ENCODE results near the gene KCTD13. TPM values are rescaled to one million over a fixed set of nuclear protein-coding genes. Genes with fewer than 3 reads are reported as not detected.

Gene KCTD13
- total RNA-seq (2021; fragmentation: NEBNext Ultra II Directional; extraction: Animal tissue kit (Norgen Biotek cat#: 25700)) (10.8 and 12.3 TPM in 2 replicates), polyA plus RNA-seq (2011; rRNA removed) (9.2 and 14.0 TPM in 2 replicates), polyA minus RNA-seq (2011; rRNA and poly(A)+ RNA removed) (4.2 and 6.4 TPM in 2 replicates)
- polyA plus RNA-seq (2011; cell fraction: cytosol; rRNA removed): 8.1 TPM
- polyA plus RNA-seq (2011; cell fraction: nucleus; rRNA removed): 25.8 TPM
- polyA plus RNA-seq (2012, experiment 1 of 2): 9.4 to 12.3 TPM (median 11.3 TPM) in 4 replicates
- 8.0 TPM for polyA plus RNA-seq (2012, experiment 2 of 2)
- 10.2 TPM for polyA plus RNA-seq (2013, experiment 1 of 2)
- polyA plus RNA-seq (2013, experiment 2 of 2): 8.2 TPM
- polyA minus RNA-seq (2011; cell fraction: cytosol; rRNA and poly(A)+ RNA removed): 5.6 TPM
- 10.5 TPM for polyA minus RNA-seq (2011; cell fraction: nucleus; rRNA and poly(A)+ RNA removed)
- long read RNA-seq, experiment 1, partial matches to known transcripts: 0 of 1 reads
- long read RNA-seq, experiment 1, other reads (novel, unspliced or antisense): 1 of 1 reads
- long read RNA-seq, experiment 2: 0 reads

GRCh38 chr16:29925781-29926710 lies at the start of gene KCTD13:
KCTD13 (minus strand) TSS chr16:29926226; CDS start chr16:29926033, 193 bp downstream.
- H3K23me2 ChIP-seq (ENCODE audit: low read depth, low read length): peaks cover 11% of the 10 kb centered on the region; the same call in 1 of the 2 replicates
- H3K56ac ChIP-seq (replicated peaks; ENCODE audit: insufficient read length, low read depth, low read length): peak within 1 kb of the TSS; percentile 95
- peak within 1 kb of the TSS; percentile 92 to 97 (median 94) for H3K9ac ChIP-seq (replicated peaks in 1 of 4; ENCODE audit: extremely low read depth in 1 of 4, low read depth in 3 of 4, low read length in 3 of 4)
- peak within 1 kb of the TSS; percentile 98 for H2AFZ ChIP-seq (ENCODE audit: low read length)
- peak within 1 kb of the TSS; percentile 53 for H3K4ac ChIP-seq (replicated peaks; ENCODE audit: insufficient read length, low read depth, low read length)
- H2BK12ac ChIP-seq (ENCODE audit: low read depth, low read length): no peak within 1 kb of the TSS
- H3K27me3 ChIP-seq (replicated peaks in 1 of 4; ENCODE audit: control insufficient read depth in 3 of 4, extremely low read depth in 1 of 4, insufficient read depth in 3 of 4, low read length in 3 of 4): no peaks in the 10 kb centered on the region
- no peaks in the 10 kb centered on the region for H3K79me1 ChIP-seq (ENCODE audit: low read depth, low read length)
- no peak within 1 kb of the TSS; the same call in 1 of the 2 replicates for H2AK5ac ChIP-seq (ENCODE audit: low read depth, low read length)
- peak within 1 kb of the TSS; percentile 99 for H4K91ac ChIP-seq (replicated peaks; ENCODE audit: insufficient read length, low read length)
- no peaks in the 10 kb centered on the region for H3K9me3 ChIP-seq (ENCODE audit: insufficient read depth in 2 of 2, low read depth in 1 of 2, low read length in 1 of 2)
- H3K4me1 ChIP-seq (replicated peaks in 1 of 4; ENCODE audit: control insufficient read depth in 3 of 4, insufficient read depth in 4 of 4, low read length in 3 of 4): peaks cover 0 to 8% (median 0%) of the 10 kb centered on the region in 4 experiments; a peak in 2 of 7 replicates
- peaks cover 0 to 5% of the 10 kb centered on the region in 2 experiments; a peak in 1 of 4 replicates for H3K79me2 ChIP-seq (ENCODE audit: control insufficient read depth in 1 of 2, insufficient read depth in 2 of 2, low read length in 2 of 2)
- peak within 1 kb of the TSS; percentile 62 to 89 (median 85) for H3K4me3 ChIP-seq (ENCODE audit: extremely low read depth in 1 of 4, insufficient read depth in 2 of 4, low read depth in 3 of 4, low read length in 4 of 4)
- CTCF ChIA-PET (ENCODE audit: partially characterized antibody): interaction anchor here (0.6 to 2.8 kb wide), 14 partner anchors 11 to 684 kb away, joined by 3 to 12 read pairs (median 4); partner anchors contain the start of genes ASPHD1, TLCD3B and TMEM219
- H2BK5ac ChIP-seq (ENCODE audit: low read depth, low read length): peak within 1 kb of the TSS; percentile 86
- no peak within 1 kb of the TSS for H2BK20ac ChIP-seq (ENCODE audit: low read length)
- H2BK15ac ChIP-seq (ENCODE audit: low read length): no peak within 1 kb of the TSS
- POLR2A ChIA-PET (ENCODE audit: partially characterized antibody): interaction anchor here (0.7 to 3.7 kb wide), 28 partner anchors 8 to 247 kb away, joined by 3 to 19 read pairs (median 4); partner anchors contain the start of genes ASPHD1, HIRIP3, MAZ and PAGR1
- peak within 1 kb of the TSS; percentile 97 for H4K8ac ChIP-seq (ENCODE audit: extremely low read depth, insufficient read depth, low read length)
- H3K4me2 ChIP-seq (ENCODE audit: insufficient read depth in 1 of 2, low read depth in 2 of 2, low read length in 2 of 2): peak within 1 kb of the TSS; percentile 98 to 100
- no peak within 1 kb of the TSS for H3K14ac ChIP-seq (ENCODE audit: insufficient read length)
- H4K20me1 ChIP-seq (replicated peaks in 1 of 2; ENCODE audit: control insufficient read depth in 1 of 2, insufficient read depth in 2 of 2, low read length in 2 of 2): peaks cover 0 to 3% of the 10 kb centered on the region in 2 experiments
- peak within 1 kb of the TSS; percentile 99 for H4K5ac ChIP-seq (ENCODE audit: insufficient read length, low read depth, low read length)
- H3K36me3 ChIP-seq (ENCODE audit: control insufficient read depth in 2 of 4, insufficient read depth in 4 of 4, low read length in 3 of 4): no peaks in the 10 kb centered on the region; a peak in 1 of 8 replicates
- DNase-seq (ENCODE audit: low read depth in 1 of 2, low spot score in 2 of 2) (peak; percentile 62 to 98), FAIRE-seq (no peak)
- H2BK120ac ChIP-seq (replicated peaks; ENCODE audit: low read depth, low read length): no peak within 1 kb of the TSS
- peak within 1 kb of the TSS; percentile 96 for H3K18ac ChIP-seq (ENCODE audit: extremely low read depth, low read length)
- 3% methylated on average over 64 of the region's 89 CpGs; no CpG with 5 or more reads in 1 of the 2 experiments for WGBS, 2 experiments (ENCODE audit: extremely low coverage in 1 of 2, insufficient coverage in 1 of 2, insufficient read length in 1 of 2, insufficient replicate concordance in 2 of 2, low coverage in 1 of 2, low lambda C conversion rate in 2 of 2, missing lambda C conversion rate in 1 of 2)
- H3K27ac ChIP-seq (ENCODE audit: low read depth, low read length): peak within 1 kb of the TSS; percentile 86
- no peak within 1 kb of the TSS for H3K23ac ChIP-seq (ENCODE audit: insufficient read length)
- TF ChIP-seq RBBP5 (IDR thresholded peaks at IDR 0.05; ENCODE audit: borderline replicate concordance, low read depth, low read length) (no peak), KDM1A (IDR thresholded peaks at IDR 0.05; ENCODE audit: borderline replicate concordance, low read length) (no peak), JUND (IDR thresholded peaks at IDR 0.05; ENCODE audit: low read length) (no peak), RXRA (IDR thresholded peaks at IDR 0.05; ENCODE audit: insufficient read depth, low read depth, low read length) (no peak), NANOG (IDR thresholded peaks at IDR 0.05; ENCODE audit: insufficient read depth, low read depth, low read length, poor library complexity, severe bottlenecking) (no peak)
- TF ChIP-seq, protein P1, sequence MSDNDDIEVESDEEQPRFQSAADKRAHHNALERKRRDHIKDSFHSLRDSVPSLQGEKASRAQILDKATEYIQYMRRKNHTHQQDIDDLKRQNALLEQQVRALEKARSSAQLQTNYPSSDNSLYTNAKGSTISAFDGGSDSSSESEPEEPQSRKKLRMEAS (IDR thresholded peaks at IDR 0.05): peak; percentile 67

All from H1 (cell line).